Activated CD4-positive, alpha-beta T cell treated with anti-CD3 and anti-CD28 coated beads for 36 hours (primary cell): ENCODE data around the gene KRTAP10-10. TPM values are rescaled to one million over a fixed set of nuclear protein-coding genes. Genes with fewer than 3 reads are reported as not detected.
"Not testable (repeated sequence)": the region's sequence is repeated elsewhere in the genome, so short reads cannot be mapped to it uniquely, and the experiment has no call there.

Experiments used
- ATAC-seq: fragments of 200-7000 bp; cut with Tn5 transposase; one replicate; pipeline ENCODE4 v1.10.0; 2021; ENCODE audit warnings: mild to moderate bottlenecking, moderate library complexity
- CTCF ChIA-PET: fragments of 350-600 bp; sonication (Branson Sonifier 250); formaldehyde crosslinking; loops from one replicate; lab custom pipeline; 2021; ENCODE audit warnings: antibody characterized with exemption; lab: Charles Lee
- POLR2A ChIA-PET: fragments of 350-600 bp; sonication (Branson Sonifier 250); formaldehyde crosslinking; loops from one replicate; lab custom pipeline; 2021; ENCODE audit warnings: antibody characterized with exemption, inconsistent platforms; lab: Charles Lee
- DNase-seq: peaks from one replicate; pipeline ENCODE4 v3.0.0-alpha.2; 2020
- H3K27ac Mint-ChIP-seq: one replicate; pipeline ENCODE4 v1.8.0; 2021; ENCODE audit warnings: mixed read lengths
- H3K27me3 Mint-ChIP-seq: one replicate; pipeline ENCODE4 v1.8.0; 2021; ENCODE audit warnings: mixed read lengths
- H3K36me3 Mint-ChIP-seq: one replicate; pipeline ENCODE4 v1.8.0; 2021; ENCODE audit warnings: low read depth, mixed read lengths
- H3K4me1 Mint-ChIP-seq: one replicate; pipeline ENCODE4 v1.8.0; 2021; ENCODE audit warnings: mixed read lengths
- H3K4me3 Mint-ChIP-seq: one replicate; pipeline ENCODE4 v1.8.0; 2021; ENCODE audit warnings: mild to moderate bottlenecking, moderate library complexity, mixed read lengths
- H3K9me3 Mint-ChIP-seq: one replicate; pipeline ENCODE4 v1.8.0; 2021; ENCODE audit warnings: low read depth, mixed read lengths
- intact Hi-C, 2 experiments: fragments of 100-400 bp; cut with DNase I in 1 of 2; cut with micrococcal nuclease in 1 of 2; formaldehyde crosslinking; loops; one replicate each; pipeline versions ENCODE4 v1.14.2 to v1.15.1; 2022 to 2024; cut with DNase I, micrococcal nuclease
- total RNA-seq, 2 experiments: library from RNA; stranded (reverse); gene quantifications; one replicate each; pipeline ENCODE4 v1.2.3, GENCODE V29; 2021

The KRTAP10-10 gene
- total RNA-seq = not detected

GRCh38 chr21:44637018-44637850 is at the start of gene KRTAP10-10:
KRTAP10-10 (plus strand) TSS chr21:44637356; CDS start chr21:44637418, 62 bp downstream.
- Mint-ChIP-seq H3K27ac (no peak within 1 kb of the TSS), H3K4me1 (no peaks in the 10 kb centered on the region), H3K4me3 (no peak within 1 kb of the TSS), H3K9me3 (peaks cover 17% of the 10 kb centered on the region), H3K36me3 (peaks cover 3% of the 10 kb centered on the region), H3K27me3 (no peaks in the 10 kb centered on the region)
- ATAC-seq (no peak), DNase-seq (no peak)
- CTCF ChIA-PET = no interaction called here
- POLR2A ChIA-PET = no interaction called here
- intact Hi-C loops = no loop called here

GRCh38 chr21:44589094-44589493 is 48.1 kb upstream of the KRTAP10-10 start:
- H3K4me1 Mint-ChIP-seq = peaks cover 1% of the 10 kb centered on the region
- no peak overlapping the region for H3K27ac Mint-ChIP-seq
- ATAC-seq = no peak
- intact Hi-C loops = no loop called here
- no peaks in the 10 kb centered on the region for H3K36me3 Mint-ChIP-seq
- CTCF ChIA-PET = no interaction called here
- POLR2A ChIA-PET = no interaction called here
- no peaks in the 10 kb centered on the region for H3K9me3 Mint-ChIP-seq
- peaks cover 14% of the 10 kb centered on the region for H3K27me3 Mint-ChIP-seq
- DNase-seq = no peak
- no peak overlapping the region for H3K4me3 Mint-ChIP-seq

GRCh38 chr21:44589586-44590305 is 47.4 kb upstream of the KRTAP10-10 start:
- Mint-ChIP-seq H3K4me1 (no peaks in the 10 kb centered on the region), H3K4me3 (no peak overlapping the region), H3K27ac (no peak overlapping the region), H3K27me3 (peaks cover 14% of the 10 kb centered on the region), H3K9me3 (no peaks in the 10 kb centered on the region), H3K36me3 (no peaks in the 10 kb centered on the region)
- intact Hi-C loops = no loop called here
- no peak for ATAC-seq
- no peak for DNase-seq
- POLR2A ChIA-PET = no interaction called here
- CTCF ChIA-PET = no interaction called here

GRCh38 chr21:44590311-44590721 is 46.8 kb upstream of the KRTAP10-10 start:
- no peak for DNase-seq
- Mint-ChIP-seq H3K9me3 (no peaks in the 10 kb centered on the region), H3K27ac (no peak overlapping the region), H3K4me1 (no peaks in the 10 kb centered on the region), H3K27me3 (peaks cover 12% of the 10 kb centered on the region), H3K36me3 (no peaks in the 10 kb centered on the region), H3K4me3 (no peak overlapping the region)
- ATAC-seq = no peak
- ChIA-PET POLR2A (no interaction called here), CTCF (no interaction called here)
- intact Hi-C loops = no loop called here

GRCh38 chr21:44590897-44591800 is 46.0 kb upstream of the KRTAP10-10 start:
- H3K36me3 Mint-ChIP-seq = not testable (repeated sequence)

GRCh38 chr21:44591801-44592130 is 45.4 kb upstream of the KRTAP10-10 start:
- H3K27me3 Mint-ChIP-seq, POLR2A ChIA-PET, H3K27ac Mint-ChIP-seq, H3K36me3 Mint-ChIP-seq, H3K4me3 Mint-ChIP-seq, H3K9me3 Mint-ChIP-seq, CTCF ChIA-PET, intact Hi-C loops, ATAC-seq, DNase-seq, H3K4me1 Mint-ChIP-seq: not testable (repeated sequence)

More at GRCh38 chr21:44590897-44591800, 46.0 kb upstream of the KRTAP10-10 start:
- H3K27me3 Mint-ChIP-seq, CTCF ChIA-PET, H3K27ac Mint-ChIP-seq, H3K4me1 Mint-ChIP-seq, intact Hi-C loops, ATAC-seq, POLR2A ChIA-PET, H3K4me3 Mint-ChIP-seq, H3K9me3 Mint-ChIP-seq, DNase-seq: not testable (repeated sequence)

GRCh38 chr21:44592446-44593311 is 44.5 kb upstream of the KRTAP10-10 start, which contains the start of gene KRTAP10-6:
KRTAP10-6 (minus strand) TSS chr21:44592505; CDS start chr21:44592484, 21 bp downstream.
- H3K27me3 Mint-ChIP-seq = peaks cover 2% of the 10 kb centered on the region
- no peak within 1 kb of the TSS for H3K4me3 Mint-ChIP-seq
- DNase-seq (no peak), ATAC-seq (no peak)
- H3K27ac Mint-ChIP-seq = no peak within 1 kb of the TSS
- CTCF ChIA-PET = no interaction called here
- intact Hi-C loops = no loop called here
- H3K4me1 Mint-ChIP-seq = no peaks in the 10 kb centered on the region
- POLR2A ChIA-PET = no interaction called here
- no peaks in the 10 kb centered on the region for H3K9me3 Mint-ChIP-seq
- no peaks in the 10 kb centered on the region for H3K36me3 Mint-ChIP-seq

GRCh38 chr21:44593598-44594405 is 43.4 kb upstream of the KRTAP10-10 start:
- H3K4me3 Mint-ChIP-seq = no peak overlapping the region
- POLR2A ChIA-PET = no interaction called here
- peaks cover 2% of the 10 kb centered on the region for H3K27me3 Mint-ChIP-seq
- CTCF ChIA-PET = no interaction called here
- no peaks in the 10 kb centered on the region for H3K36me3 Mint-ChIP-seq
- intact Hi-C loops = no loop called here
- no peaks in the 10 kb centered on the region for H3K4me1 Mint-ChIP-seq
- H3K9me3 Mint-ChIP-seq = peaks cover 4% of the 10 kb centered on the region
- DNase-seq (no peak), ATAC-seq (no peak)
- H3K27ac Mint-ChIP-seq = no peak overlapping the region

GRCh38 chr21:44594406-44594916 is 42.7 kb upstream of the KRTAP10-10 start:
- intact Hi-C loops = no loop called here
- Mint-ChIP-seq H3K27me3 (no peaks in the 10 kb centered on the region), H3K27ac (no peak overlapping the region), H3K36me3 (no peaks in the 10 kb centered on the region), H3K4me3 (no peak overlapping the region), H3K4me1 (no peaks in the 10 kb centered on the region), H3K9me3 (peaks cover 4% of the 10 kb centered on the region)
- DNase-seq (no peak), ATAC-seq (no peak)
- ChIA-PET POLR2A (no interaction called here), CTCF (interaction anchor here (0.9 kb wide), 1 partner anchor 15 kb away, joined by 3 read pairs; no protein-coding TSS in a partner anchor)

GRCh38 chr21:44595524-44595923 is 41.6 kb upstream of the KRTAP10-10 start:
- intact Hi-C loops = no loop called here
- Mint-ChIP-seq H3K9me3 (peaks cover 4% of the 10 kb centered on the region), H3K4me3 (no peak overlapping the region), H3K27me3 (no peaks in the 10 kb centered on the region), H3K27ac (no peak overlapping the region), H3K36me3 (no peaks in the 10 kb centered on the region), H3K4me1 (no peaks in the 10 kb centered on the region)
- DNase-seq (no peak), ATAC-seq (no peak)
- ChIA-PET POLR2A (no interaction called here), CTCF (interaction anchor here (0.6 to 1.9 kb wide), 2 partner anchors 198 to 240 kb away, joined by 3 to 4 read pairs; no protein-coding TSS in a partner anchor)
